HG02588 (cell line): Measurements from ENCODE around the gene SLC39A6.
"Not testable (repeated sequence)": the region's sequence is repeated elsewhere in the genome, so short reads cannot be mapped to it uniquely, and the experiment has no call there.

Source experiments
- ATAC-seq: cut with Tn5 transposase; IDR thresholded peaks from one replicate; pipeline ENCODE4 v1.9.1; 2021; ENCODE audit warnings: mild to moderate bottlenecking, moderate library complexity; ENCODE audit not compliant: unreplicated experiment

Gene SLC39A6

DNA sequence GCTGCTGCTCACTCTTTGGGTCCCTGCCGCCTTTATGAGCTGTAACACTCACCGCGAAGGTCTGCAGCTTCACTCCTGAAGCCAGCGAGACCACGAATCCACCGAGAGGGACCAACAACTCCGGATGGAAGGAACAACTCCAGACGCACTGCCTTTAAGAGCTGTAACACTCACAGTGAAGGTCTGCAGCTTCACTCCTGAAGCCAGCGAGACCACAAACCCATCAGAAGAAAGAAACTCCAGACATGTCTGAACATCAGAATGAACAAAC is 64.4 kb downstream of the SLC39A6 start:
- not testable (repeated sequence) for ATAC-seq

DNA sequence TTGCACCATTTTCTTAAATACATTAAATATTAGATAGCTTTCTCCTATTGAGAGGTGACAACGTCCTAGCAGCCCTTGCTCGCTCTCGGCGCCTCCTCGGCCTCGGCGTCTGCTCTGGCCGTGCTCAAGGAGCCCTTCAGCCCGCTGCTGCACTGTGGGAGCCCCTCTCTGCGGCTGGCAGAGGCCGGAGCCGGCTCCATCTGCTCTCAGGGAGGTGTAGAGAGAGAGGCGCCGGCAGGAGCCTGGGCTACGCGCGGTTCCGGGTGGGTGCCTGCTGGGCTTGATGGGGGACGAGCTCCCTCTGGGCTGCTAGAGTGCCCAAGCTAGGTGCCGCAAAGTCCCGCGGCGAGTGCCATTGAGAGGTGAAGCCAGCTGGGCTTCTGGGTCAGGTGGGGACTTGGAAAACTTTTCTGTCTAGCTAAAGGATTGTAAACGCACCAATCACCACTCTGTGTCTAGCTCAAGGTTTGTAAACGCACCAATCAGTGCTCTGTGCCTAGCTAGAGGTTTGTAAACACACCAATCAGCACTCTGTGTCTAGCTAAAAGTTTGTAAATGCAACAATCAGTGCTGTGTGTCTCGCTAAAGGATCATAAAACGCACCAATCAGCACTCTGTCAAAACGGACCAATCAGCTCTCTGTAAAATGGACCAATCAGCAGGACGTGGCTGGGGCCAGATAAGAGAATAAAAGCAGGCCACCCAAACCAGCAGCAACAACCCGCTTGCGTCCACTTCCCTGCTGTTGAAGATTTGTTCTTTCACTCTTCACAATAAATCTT is 64.9 kb downstream of the SLC39A6 start:
- ATAC-seq: no peak

DNA sequence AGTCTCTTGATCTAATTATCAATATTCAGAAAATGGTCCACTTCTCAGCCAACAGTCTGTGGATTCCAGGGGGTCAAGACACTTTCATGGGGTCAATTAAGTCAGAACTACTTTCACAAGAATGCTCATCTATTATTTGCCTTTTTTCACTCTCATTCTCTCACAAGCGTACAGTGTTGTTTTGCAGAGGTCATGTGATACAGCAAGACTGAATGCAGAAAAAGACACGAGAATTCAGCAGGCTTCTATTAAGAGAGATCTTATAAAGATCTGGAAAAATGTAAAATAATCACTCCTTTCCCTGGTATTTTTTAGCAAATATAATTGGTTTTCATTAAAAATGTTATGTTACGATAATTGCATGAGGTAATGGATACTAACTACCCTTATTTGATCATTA is 70.5 kb downstream of the SLC39A6 start:
- ATAC-seq: no peak
